Lower leg skin (tissue), 3 donors: ENCODE results near the gene CTSF.

Source experiments
- POLR2A ChIP-seq, 2 donors: fragments of 450-650 bp; IDR thresholded peaks; one replicate each; pipeline ENCODE4 v1.6.1; 2016 to 2017; ENCODE audit warnings: antibody characterized with exemption in 2 of 2, mild to moderate bottlenecking in 1 of 2, moderate library complexity in 1 of 2
- TF ChIP-seq, protein P1 (sequence below), 3 donors: fragments of 450-650 bp; IDR thresholded peaks; one replicate each; pipeline ENCODE4 v1.5.1; 2016; ENCODE audit warnings: antibody characterized with exemption in 3 of 3, mild to moderate bottlenecking in 3 of 3, moderate library complexity in 2 of 3

DNA sequence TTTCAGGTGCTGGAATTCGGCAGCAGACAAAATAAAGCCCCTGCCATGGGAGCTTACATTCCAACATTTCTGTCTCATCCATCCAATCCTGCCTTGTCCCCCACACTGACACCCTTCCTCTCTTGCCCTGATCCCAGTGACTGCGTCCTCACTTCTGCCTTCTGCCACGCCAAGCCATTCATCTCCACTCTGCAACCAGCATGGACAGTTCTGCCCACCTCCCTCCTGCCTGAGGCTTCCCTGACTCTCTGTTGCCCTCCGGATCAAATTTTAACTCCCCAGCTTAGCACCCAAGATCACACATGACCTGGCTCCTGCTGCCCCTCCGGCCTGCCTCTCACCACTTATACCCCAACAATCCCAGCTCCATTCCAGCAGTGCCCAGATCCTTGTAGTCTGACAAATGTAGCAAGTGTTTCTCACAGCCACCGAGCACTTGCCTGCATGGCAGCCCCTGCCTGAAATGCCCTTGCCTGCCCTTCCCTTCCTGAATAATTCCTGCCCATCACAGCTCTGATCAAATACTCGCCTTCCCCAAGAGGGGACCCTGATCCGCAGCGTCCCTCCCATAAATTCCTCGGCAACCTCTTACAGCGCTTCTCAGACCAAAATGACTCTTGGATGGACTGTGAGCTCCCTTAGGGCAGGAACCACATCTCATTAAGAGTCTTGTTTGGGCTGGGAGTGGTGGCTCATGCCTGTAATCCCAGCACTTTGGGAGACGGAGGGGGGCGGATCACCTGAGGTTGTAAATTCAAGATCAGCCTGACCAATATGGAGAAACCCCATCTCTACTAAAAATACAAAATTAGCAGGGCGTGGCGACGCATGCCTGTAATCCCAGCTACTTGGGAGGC lies 19.4 kb downstream of the CTSF start:
- TF ChIP-seq, protein P1, sequence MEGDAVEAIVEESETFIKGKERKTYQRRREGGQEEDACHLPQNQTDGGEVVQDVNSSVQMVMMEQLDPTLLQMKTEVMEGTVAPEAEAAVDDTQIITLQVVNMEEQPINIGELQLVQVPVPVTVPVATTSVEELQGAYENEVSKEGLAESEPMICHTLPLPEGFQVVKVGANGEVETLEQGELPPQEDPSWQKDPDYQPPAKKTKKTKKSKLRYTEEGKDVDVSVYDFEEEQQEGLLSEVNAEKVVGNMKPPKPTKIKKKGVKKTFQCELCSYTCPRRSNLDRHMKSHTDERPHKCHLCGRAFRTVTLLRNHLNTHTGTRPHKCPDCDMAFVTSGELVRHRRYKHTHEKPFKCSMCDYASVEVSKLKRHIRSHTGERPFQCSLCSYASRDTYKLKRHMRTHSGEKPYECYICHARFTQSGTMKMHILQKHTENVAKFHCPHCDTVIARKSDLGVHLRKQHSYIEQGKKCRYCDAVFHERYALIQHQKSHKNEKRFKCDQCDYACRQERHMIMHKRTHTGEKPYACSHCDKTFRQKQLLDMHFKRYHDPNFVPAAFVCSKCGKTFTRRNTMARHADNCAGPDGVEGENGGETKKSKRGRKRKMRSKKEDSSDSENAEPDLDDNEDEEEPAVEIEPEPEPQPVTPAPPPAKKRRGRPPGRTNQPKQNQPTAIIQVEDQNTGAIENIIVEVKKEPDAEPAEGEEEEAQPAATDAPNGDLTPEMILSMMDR (IDR thresholded peaks at IDR 0.05), result no peak
- no peak for TF ChIP-seq POLR2A (IDR thresholded peaks at IDR 0.05)
